Suprapubic skin (tissue), 4 donors: ENCODE measurements around the gene ZNF705A.

Experiments
- EP300 ChIP-seq: sonication (generic); formaldehyde crosslinking; IDR thresholded peaks from one replicate; pipeline ENCODE4 v1.6.1; 2017; ENCODE audit warnings: antibody characterized with exemption
- POLR2A ChIP-seq, 2 donors: fragments of 450-650 bp; IDR thresholded peaks; one replicate each; pipeline ENCODE4 v1.6.1; 2017; ENCODE audit warnings: antibody characterized with exemption in 2 of 2, mild to moderate bottlenecking in 2 of 2, moderate library complexity in 2 of 2
- POLR2AphosphoS5 ChIP-seq, 3 donors: sonication (generic); formaldehyde crosslinking; IDR thresholded peaks; one replicate each; pipeline ENCODE4 v1.6.1; 2017; ENCODE audit warnings: antibody characterized with exemption in 3 of 3
- TF ChIP-seq, protein P1 (sequence below), 2 donors: fragments of 200-600 bp in 1 of 2; fragments of 450-650 bp in 1 of 2; sonication (generic) in 1 of 2; IDR thresholded peaks; one replicate each; pipeline ENCODE4 v1.5.1; 2016 to 2019; ENCODE audit warnings: antibody characterized with exemption in 2 of 2, mild to moderate bottlenecking in 1 of 2, moderate library complexity in 1 of 2

DNA sequence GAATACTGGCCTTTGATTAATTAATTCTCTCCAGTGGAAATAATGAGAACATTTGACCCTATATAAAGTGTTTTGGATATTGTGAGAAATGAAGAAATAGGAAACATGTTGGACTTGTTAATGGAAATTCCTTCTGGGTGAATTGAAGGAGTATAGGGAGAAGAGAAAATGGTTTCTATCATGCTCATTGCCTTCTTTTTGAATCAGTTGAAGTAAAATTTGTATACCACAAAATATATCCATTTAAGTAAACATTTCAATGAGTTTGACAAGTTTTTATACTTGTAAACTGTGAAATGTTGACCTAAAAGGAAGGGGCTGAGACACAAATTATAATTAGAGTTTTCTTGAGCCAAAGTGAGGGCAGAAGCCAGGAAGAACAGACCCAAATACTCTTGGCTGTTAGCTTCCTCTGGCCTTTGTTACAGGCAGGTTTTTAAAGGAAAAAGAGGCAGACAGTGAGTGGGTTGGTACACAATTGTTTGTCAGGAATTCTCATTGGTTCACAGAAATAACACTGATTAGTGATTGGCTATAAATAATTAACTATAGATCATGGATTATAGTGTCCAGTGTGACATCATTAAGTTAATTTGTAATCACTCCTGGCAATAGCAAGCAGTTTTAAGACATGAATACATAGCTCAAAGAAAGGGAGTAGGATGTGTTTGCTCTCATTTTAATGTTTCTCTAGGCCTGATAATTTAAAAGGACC is 826 bp downstream of the ZNF705A start:
- TF ChIP-seq EP300, result no peak
- TF ChIP-seq, protein P1, sequence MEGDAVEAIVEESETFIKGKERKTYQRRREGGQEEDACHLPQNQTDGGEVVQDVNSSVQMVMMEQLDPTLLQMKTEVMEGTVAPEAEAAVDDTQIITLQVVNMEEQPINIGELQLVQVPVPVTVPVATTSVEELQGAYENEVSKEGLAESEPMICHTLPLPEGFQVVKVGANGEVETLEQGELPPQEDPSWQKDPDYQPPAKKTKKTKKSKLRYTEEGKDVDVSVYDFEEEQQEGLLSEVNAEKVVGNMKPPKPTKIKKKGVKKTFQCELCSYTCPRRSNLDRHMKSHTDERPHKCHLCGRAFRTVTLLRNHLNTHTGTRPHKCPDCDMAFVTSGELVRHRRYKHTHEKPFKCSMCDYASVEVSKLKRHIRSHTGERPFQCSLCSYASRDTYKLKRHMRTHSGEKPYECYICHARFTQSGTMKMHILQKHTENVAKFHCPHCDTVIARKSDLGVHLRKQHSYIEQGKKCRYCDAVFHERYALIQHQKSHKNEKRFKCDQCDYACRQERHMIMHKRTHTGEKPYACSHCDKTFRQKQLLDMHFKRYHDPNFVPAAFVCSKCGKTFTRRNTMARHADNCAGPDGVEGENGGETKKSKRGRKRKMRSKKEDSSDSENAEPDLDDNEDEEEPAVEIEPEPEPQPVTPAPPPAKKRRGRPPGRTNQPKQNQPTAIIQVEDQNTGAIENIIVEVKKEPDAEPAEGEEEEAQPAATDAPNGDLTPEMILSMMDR (IDR thresholded peaks at IDR 0.05), result no peak
- no peak for TF ChIP-seq POLR2A (IDR thresholded peaks at IDR 0.05)
- no peak for TF ChIP-seq POLR2AphosphoS5 (IDR thresholded peaks at IDR 0.05)
